Stimulated activated naive CD8-positive, alpha-beta T cell treated with anti-CD3 and anti-CD28 coated beads, Interleukin-15, amount 100 ng/mL, for 72 hours (primary cell): ENCODE data around the gene CHST12.
"Not testable (repeated sequence)": the region's sequence is repeated elsewhere in the genome, so short reads cannot be mapped to it uniquely, and the experiment has no call there.

Experiments used
- ATAC-seq: fragments of 150-1000 bp; cut with Tn5 transposase; 2 replicates; pipeline ENCODE4 v1.10.0; 2021; ENCODE audit warnings: mild to moderate bottlenecking, moderate library complexity
- DNase-seq, 2 donors: peaks; one replicate each; pipeline ENCODE4 v3.0.0; 2021 to 2022
- H3K27ac Mint-ChIP-seq, 2 donors: one replicate each; pipeline ENCODE4 v1.8.0; 2022; ENCODE audit warnings: mild to moderate bottlenecking in 2 of 2, mixed read lengths in 2 of 2, moderate library complexity in 2 of 2
- H3K27me3 Mint-ChIP-seq: one replicate; pipeline ENCODE4 v1.8.0; 2022; ENCODE audit warnings: mixed read lengths
- H3K4me1 Mint-ChIP-seq: one replicate; pipeline ENCODE4 v1.8.0; 2022; ENCODE audit warnings: mild to moderate bottlenecking, mixed read lengths
- H3K4me3 Mint-ChIP-seq, 2 donors: one replicate each; pipeline ENCODE4 v1.8.0; 2022; ENCODE audit warnings: mild to moderate bottlenecking in 2 of 2, mixed read lengths in 2 of 2, moderate library complexity in 1 of 2
- H3K9me3 Mint-ChIP-seq, 2 donors: one replicate each; pipeline ENCODE4 v1.8.0; 2022; ENCODE audit warnings: mixed read lengths in 2 of 2

CHST12 gene

DNA sequence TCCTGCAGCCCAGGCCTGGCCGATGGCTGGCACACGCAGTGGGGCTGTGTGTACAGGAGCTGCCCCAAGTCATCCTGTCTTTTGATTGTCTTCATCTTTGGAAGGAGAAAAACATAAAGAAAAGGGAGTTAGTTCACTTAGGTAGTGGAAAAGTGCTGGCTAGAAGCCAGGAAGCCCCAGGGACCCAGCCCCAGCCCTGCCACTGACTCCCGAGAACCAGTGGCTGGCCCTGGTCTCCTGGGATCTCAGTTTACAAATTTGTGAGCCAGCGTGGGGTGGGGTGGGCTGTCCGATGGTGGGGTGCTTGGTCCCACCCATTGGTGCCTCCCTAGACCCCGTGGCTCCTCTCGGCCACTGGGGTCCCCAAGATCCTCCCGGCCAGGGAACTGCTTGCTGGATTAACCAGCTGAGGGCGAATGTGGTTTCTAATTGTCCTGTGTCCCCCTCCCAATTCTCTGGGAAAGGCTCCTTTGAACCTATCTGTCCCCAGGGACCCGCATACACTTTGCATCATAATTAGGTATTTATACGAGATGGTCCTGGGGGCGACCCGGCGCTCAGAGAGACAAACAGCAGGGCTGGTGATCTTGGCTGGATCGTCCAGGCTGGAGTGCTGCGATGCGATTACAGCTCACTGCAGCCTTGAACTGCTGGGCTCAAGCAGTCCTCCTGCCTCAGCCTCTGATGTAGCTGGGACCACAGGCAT lies 16.3 kb upstream of the CHST12 start:
- Mint-ChIP-seq H3K27me3 (no peaks in the 10 kb centered on the region), H3K4me3 (no peak overlapping the region), H3K27ac (no peak overlapping the region), H3K4me1 (peaks cover 6% of the 10 kb centered on the region), H3K9me3 (no peaks in the 10 kb centered on the region)
- ATAC-seq = no peak
- DNase-seq = no peak

DNA sequence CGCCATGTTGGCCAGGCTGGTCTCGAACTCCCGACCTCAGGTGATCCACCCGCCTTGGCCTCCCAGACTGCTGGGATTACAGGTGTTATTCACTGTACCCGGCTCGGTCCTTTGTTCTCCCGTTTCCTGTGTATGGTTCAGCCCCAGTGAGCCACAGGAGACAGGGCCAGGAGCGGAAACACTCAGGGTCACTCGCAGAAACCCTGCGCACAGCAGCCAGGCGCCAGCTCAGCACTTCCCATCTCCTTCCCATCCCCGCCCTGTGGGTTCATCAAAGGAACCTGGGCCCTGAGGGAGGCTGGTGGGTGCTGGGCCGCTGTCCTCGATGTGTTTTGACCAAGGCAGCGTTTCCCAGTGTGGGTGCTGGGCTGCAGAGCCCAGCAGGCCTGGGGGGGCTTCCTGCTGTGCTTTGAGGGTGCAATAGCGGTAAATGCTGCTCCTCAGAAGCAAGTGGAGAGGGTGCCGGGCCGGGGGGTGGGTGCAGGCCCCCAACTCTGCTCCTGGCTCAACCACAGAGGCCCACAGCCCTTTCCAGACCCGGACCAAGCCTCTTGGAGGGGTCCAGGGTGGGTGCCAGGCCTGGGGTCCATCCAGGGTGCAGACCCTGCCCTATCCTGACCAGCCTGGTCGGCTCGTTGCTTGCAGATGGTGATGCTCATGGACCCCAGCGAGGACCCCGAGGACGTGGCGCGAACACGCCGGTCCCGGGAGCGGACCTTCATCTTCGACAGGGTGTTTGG lies 15.3 kb upstream of the CHST12 start:
- H3K4me3 Mint-ChIP-seq = no peak overlapping the region
- H3K27me3 Mint-ChIP-seq = no peaks in the 10 kb centered on the region
- ATAC-seq = no peak
- H3K9me3 Mint-ChIP-seq = no peaks in the 10 kb centered on the region
- no peak for DNase-seq
- H3K27ac Mint-ChIP-seq = no peak overlapping the region
- peaks cover 6% of the 10 kb centered on the region for H3K4me1 Mint-ChIP-seq

DNA sequence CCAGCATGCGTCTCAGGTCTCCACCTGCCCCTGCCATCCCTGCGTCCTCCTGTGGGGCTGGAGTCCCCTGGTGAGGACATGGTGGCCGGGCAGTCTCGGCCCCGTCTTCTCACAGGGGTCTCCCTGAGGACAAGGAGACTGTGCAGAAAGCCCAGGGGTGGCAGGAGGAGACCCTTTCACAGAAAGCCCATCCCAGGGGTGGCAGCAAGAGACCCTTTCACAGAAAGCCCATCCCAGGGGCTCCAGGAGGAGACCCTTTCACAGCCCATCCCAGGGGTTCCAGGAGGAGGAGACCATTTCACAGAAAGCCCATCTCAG lies 14.8 kb upstream of the CHST12 start:
- Mint-ChIP-seq H3K27me3 (no peaks in the 10 kb centered on the region), H3K9me3 (no peaks in the 10 kb centered on the region), H3K4me1 (peaks cover 6% of the 10 kb centered on the region), H3K4me3 (no peak overlapping the region), H3K27ac (no peak overlapping the region)
- ATAC-seq = no peak
- DNase-seq = no peak

DNA sequence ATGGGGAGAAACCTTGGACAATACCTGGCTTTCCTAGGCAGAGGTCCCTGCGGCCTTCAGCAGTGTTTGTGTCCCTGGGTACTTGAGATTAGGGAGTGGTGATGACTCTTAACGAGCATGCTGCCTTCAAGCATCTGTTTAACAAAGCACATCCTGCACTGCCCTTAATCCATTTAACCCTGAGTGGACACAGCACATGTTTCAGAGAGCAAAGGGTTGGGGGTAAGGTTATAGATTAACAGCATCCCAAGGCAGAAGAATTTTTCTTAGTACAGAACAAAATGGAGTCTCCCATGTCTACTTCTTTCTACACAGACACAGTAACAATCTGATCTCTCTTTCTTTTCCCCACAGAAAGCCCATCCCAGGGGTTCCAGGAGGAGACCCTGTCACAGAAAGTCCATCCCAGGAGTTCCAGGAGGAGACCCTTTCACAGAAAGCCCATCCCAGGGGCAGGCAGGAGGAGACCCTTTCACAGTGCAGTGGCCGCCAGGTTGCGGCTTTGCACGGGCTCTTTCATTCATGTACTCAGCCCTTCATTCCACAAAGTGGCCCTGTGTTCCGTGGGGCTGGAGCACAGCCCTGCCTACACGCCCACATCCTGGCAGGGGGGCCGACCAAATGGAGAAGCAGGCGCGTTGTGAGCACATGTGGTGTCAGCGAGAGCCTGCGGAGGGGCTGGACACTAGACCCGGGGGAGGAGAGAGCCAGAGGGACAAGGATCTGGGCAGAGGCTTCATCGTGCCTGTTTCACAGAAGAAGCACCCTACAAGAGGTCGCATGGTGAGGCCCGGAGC lies 13.2 kb upstream of the CHST12 start:
- not testable (repeated sequence) for H3K4me3 Mint-ChIP-seq, H3K4me1 Mint-ChIP-seq, H3K9me3 Mint-ChIP-seq, H3K27me3 Mint-ChIP-seq, DNase-seq, ATAC-seq
- peak overlapping the region in 1 of 2 donors; percentile 10 for H3K27ac Mint-ChIP-seq

DNA sequence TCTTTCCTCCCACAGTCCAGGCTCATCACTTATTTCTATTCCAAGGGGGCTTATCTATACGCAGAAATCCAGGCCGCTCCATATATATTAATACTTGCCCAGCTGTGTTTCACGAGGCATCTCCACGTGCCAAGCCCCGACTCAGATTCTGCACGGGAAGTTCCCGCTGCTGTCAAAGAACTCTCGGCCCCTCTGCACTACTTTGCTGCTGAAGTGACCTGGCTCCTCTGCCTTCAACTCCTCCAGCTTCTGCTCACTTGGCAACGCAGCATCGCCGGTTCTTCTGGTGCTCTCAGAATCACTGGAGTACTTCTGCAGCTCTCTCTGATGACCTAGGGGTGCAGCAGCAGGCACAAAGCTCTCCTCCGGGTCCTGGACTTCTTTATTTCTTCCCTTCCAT lies 9.7 kb upstream of the CHST12 start:
- no peak for DNase-seq
- H3K4me3 Mint-ChIP-seq = no peak overlapping the region
- H3K9me3 Mint-ChIP-seq = no peaks in the 10 kb centered on the region
- no peak for ATAC-seq
- no peak overlapping the region for H3K27ac Mint-ChIP-seq
- H3K27me3 Mint-ChIP-seq = no peaks in the 10 kb centered on the region
- H3K4me1 Mint-ChIP-seq = no peaks in the 10 kb centered on the region

DNA sequence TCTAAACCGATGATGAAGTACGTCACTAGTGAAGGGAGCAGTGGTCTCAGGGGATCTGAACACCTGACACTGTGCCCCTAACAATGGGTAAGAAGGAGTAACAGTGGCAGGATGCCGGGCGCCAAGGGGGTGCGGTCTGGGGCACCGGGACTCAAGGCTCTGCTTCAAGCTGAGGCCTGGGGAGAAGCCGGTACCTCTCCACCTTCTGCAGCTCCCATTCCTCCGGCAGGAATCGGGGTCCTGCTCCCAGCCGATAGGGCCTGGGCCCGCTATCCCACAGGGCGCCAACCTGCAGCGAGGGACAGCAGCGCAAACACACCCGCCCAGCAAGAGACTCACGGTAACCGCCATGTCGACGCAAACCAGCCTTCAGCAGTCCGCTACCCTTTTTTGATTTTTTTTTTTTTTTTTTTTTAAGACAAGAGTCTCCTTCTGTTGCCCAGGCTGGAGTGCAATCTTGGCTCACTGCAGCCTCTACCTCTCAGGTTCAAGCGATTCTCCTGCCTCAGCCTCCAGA lies 8.8 kb upstream of the CHST12 start:
- H3K4me1 Mint-ChIP-seq = peaks cover 4% of the 10 kb centered on the region
- no peak overlapping the region for H3K4me3 Mint-ChIP-seq
- ATAC-seq (no peak), DNase-seq (no peak)
- no peaks in the 10 kb centered on the region for H3K9me3 Mint-ChIP-seq
- H3K27me3 Mint-ChIP-seq = no peaks in the 10 kb centered on the region
- H3K27ac Mint-ChIP-seq = no peak overlapping the region

DNA sequence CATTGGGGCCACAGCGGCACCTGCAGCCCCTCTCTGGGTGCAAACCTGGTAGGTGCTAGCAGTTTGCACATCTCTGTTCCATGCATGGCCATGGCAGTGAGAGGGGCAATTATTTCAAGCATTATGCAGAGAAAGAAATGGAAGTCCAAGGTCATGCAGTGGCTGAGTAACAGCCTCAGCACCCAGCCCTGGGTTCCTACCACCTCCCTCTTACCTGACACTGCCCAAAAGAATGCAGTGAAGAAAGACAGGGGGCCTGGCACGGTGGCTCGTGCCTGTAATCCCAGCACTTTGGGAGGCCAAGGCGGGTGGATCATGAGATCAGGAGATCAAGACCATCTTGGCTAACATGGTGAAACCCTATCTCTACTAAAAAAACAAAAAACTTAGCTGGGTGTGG lies 4.9 kb upstream of the CHST12 start:
- H3K4me1 Mint-ChIP-seq = peaks cover 18% of the 10 kb centered on the region
- DNase-seq = no peak
- no peaks in the 10 kb centered on the region for H3K27me3 Mint-ChIP-seq
- H3K4me3 Mint-ChIP-seq = no peak overlapping the region
- no peak for ATAC-seq
- peak overlapping the region in 1 of 2 donors; percentile 29 for H3K27ac Mint-ChIP-seq
- H3K9me3 Mint-ChIP-seq = no peaks in the 10 kb centered on the region

DNA sequence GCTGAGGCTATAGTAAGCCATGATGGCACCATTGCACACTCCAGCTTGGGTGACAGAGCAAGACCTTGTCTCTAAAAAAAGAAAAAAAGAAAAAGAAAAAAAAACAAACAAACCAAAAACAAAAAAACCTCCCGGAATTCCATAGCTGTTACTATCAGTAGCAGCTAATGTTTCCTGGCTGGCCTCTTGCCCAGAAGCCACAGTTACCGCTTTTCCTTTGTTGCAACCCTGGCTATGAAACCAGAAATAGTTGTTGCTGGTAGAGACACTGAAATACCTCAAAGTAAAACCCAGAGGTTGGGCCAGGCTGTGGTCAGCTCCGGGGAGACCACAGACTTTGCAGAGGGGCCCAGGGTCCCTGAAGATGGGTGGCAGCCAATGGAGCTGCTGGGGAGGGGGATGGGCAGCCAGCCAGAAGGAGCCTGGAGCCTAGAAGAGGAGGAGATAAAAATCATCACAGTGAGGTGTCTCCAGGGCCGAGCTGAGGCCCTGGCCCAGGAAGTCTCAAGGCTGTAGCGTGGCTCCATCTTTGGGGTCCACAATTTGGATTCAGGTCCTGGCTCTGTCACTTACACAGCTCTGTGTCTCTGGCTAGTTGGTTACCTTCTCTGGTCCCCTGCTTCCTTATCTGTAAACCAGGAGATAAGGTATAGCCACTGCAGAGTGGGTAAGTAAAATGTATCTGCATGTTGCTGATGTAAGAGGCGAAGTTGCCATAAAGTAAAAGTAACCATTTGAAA lies 3.4 kb upstream of the CHST12 start:
- ATAC-seq = peak; percentile 67
- peak overlapping the region; percentile 89 to 96 for H3K27ac Mint-ChIP-seq
- H3K4me3 Mint-ChIP-seq = peak overlapping the region; percentile 57 to 71

DNA sequence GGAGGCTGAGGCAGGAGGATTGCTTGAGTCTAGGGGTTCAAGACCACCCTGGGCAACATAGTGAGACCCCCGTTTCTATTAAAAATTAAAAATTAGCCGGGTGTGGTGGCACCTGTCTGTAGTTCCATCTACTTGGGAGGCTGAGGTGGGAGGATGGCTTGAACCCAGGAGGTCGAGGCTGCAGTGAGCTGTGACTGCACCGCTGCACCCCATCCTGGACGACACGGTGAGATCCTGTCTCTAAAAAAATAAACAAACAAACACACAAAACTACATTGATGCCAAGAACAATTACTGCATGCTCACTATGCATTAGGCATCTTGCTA lies 761 bp upstream of the CHST12 start:
- no peak for DNase-seq
- peak overlapping the region in 1 of 2 donors; percentile 92 for H3K27ac Mint-ChIP-seq
- H3K4me3 Mint-ChIP-seq = peak overlapping the region; percentile 85 to 87
- no peak for ATAC-seq
- no peaks in the 10 kb centered on the region for H3K9me3 Mint-ChIP-seq
- peaks cover 50% of the 10 kb centered on the region for H3K4me1 Mint-ChIP-seq
- H3K27me3 Mint-ChIP-seq = peaks cover 10% of the 10 kb centered on the region

More for the DNA sequence above, 3.4 kb upstream of the CHST12 start:
- H3K27me3 Mint-ChIP-seq = peaks cover 9% of the 10 kb centered on the region
- H3K4me1 Mint-ChIP-seq = peaks cover 28% of the 10 kb centered on the region
- peak; percentile 50 to 82 for DNase-seq
- H3K9me3 Mint-ChIP-seq = no peaks in the 10 kb centered on the region

DNA sequence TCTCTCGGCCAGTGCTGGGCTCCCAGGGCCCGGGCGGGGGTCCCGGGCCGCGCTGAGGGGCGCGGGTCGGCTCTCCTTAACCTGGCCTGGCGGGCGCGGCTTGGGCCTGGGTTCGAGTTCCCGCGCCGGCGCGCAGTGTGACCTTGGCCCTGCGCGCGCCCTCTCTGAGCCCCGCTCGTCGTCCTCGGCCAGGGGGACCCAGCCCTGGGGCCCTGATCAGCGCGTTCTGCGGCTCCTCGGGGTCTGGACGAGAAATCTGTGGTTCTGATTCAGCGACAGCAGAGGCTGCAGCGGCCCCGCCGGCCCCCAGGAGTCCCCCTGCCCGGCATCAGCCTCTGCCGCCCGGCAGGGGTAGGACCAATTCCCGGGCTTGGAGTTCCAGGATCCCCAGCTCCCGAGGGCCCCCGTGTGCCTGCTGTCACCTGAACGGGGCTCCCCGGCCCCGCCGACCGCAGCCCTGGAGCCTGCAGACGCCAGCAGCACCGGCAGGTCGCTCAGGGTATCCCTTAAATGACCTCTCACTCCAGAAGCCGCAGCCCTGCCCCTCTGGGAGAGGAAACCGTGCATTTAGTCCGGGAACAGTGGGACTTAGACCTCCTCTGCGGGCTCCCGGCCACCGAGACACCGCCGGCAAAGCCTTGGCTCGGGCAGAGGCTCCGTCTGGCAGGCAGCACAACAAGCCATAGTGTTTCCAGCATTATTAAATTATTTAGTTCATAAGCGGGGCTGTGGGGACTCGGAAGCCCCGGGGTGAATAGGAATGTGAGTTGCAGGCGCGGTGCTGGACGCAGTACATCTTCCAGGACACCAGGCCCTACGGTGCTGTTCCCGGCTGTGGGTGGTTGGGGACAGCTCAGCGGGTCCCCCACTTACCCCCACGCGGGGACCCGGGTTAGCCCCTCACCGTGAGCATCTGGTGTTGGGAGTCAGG lies 572 bp downstream of the CHST12 start:
- ATAC-seq (peak; percentile 35), DNase-seq (peak; percentile 48 to 55)
- H3K4me1 Mint-ChIP-seq = peaks cover 62% of the 10 kb centered on the region
- no peaks in the 10 kb centered on the region for H3K9me3 Mint-ChIP-seq
- H3K27me3 Mint-ChIP-seq = peaks cover 10% of the 10 kb centered on the region
- H3K4me3 Mint-ChIP-seq = peak overlapping the region; percentile 76 to 83
- no peak overlapping the region for H3K27ac Mint-ChIP-seq

DNA sequence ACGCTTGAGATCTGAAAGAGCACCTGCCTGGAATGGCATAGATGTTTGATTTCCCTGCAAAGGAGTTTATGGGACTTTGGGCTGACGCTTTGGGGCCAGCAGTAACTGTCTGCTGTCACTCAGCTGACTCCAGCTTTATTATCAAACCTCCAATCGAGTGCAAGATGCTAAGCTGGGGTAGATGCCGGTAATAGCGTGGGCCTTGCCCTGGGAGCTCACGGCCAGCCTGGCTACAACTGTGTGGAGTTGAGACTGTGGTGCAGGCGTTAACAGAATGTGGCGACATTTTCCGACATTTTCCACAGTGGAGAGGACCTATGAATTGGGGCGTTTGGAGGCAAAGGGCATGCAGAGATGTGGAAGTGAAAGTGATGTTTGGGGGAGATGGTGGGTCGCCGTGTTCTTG lies 1.3 kb downstream of the CHST12 start:
- no peak for DNase-seq
- Mint-ChIP-seq H3K4me3 (peak overlapping the region; percentile 76 to 83), H3K27ac (peak overlapping the region in 1 of 2 donors; percentile 5), H3K27me3 (peaks cover 10% of the 10 kb centered on the region), H3K9me3 (no peaks in the 10 kb centered on the region), H3K4me1 (peaks cover 65% of the 10 kb centered on the region)
- ATAC-seq = no peak

DNA sequence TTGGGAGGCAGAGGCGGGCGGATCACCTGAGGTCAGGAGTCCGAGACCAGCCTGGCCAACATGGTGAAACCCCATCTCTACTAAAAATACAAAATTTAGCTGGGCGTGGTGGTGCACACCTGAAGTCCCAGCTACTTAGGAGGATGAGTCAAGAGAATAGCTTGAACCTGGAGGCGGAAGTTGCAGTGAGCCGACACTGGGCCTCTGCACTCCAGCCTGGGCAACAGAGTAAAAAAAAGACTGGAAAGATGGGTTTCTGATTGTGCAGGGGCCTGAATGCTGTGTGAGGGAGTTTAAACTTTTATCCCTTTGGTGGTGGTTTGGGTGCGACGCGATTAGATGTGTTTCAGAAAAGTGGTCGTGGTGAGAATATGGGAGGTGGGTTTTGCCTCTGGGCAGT lies 1.8 kb downstream of the CHST12 start:
- Mint-ChIP-seq H3K4me1 (peaks cover 65% of the 10 kb centered on the region), H3K9me3 (no peaks in the 10 kb centered on the region), H3K4me3 (peak overlapping the region; percentile 76 to 83), H3K27ac (peak overlapping the region; percentile 49 to 92), H3K27me3 (peaks cover 10% of the 10 kb centered on the region)
- DNase-seq = no peak
- ATAC-seq = no peak

DNA sequence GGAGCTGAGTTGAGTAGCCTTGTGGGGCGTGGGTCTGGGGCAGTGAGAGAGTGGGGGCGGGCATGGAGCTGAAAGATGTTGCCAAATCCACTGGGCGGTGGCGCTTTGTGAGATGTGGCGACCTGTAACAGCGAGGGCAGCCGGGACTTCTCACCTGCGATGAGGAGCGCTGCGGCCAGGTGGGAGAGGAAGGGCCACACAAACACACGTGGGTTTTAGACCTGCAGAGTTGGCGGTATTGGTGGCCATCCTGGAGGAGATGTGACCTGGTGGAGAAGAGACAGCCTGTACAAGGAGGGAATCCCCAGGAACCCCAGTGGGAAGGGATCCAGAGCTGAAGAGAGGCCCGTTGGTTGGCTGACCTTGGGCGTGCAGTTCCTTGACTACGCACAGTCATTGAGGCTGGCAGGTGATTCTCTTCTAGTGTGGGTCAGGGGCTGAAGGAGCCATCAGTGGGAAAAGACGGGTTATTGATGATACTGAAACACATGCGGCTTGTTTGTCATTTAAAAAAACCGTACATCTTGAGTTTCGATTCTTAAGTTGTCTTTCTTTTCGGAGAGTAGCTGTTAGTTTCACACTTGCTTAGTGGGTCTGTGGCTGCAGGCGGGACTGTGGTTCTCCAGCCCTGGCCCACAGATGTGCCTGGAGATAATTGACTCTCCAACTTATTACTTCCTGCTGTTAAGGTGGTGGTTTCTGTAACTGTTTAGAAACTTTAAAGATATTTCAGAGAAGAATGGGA lies 2.4 kb downstream of the CHST12 start:
- peak overlapping the region; percentile 76 to 83 for H3K4me3 Mint-ChIP-seq
- no peaks in the 10 kb centered on the region for H3K9me3 Mint-ChIP-seq
- ATAC-seq = peak; percentile 86
- peaks cover 10% of the 10 kb centered on the region for H3K27me3 Mint-ChIP-seq
- peak overlapping the region; percentile 49 to 92 for H3K27ac Mint-ChIP-seq
- H3K4me1 Mint-ChIP-seq = peaks cover 68% of the 10 kb centered on the region
- DNase-seq = peak; percentile 70 to 86
